Endothelial cell (in vitro differentiated cells): Measurements from ENCODE around the gene MBLAC2. TPM values are rescaled to one million over a fixed set of nuclear protein-coding genes. Genes with fewer than 3 reads are reported as not detected.

Experiments used
- DNase-seq: peaks from one replicate; pipeline ENCODE4 v3.0.0; 2021; ENCODE audit warnings: low spot score
- H3K27ac Mint-ChIP-seq: one replicate; pipeline ENCODE4 v1.8.0; 2021; ENCODE audit warnings: mixed read lengths, inconsistent platforms; ENCODE audit not compliant: unreplicated experiment
- H3K27me3 Mint-ChIP-seq: one replicate; pipeline ENCODE4 v1.8.0; 2021; ENCODE audit warnings: mild to moderate bottlenecking, moderate library complexity, mixed read lengths, inconsistent platforms; ENCODE audit not compliant: unreplicated experiment
- H3K36me3 Mint-ChIP-seq: one replicate; pipeline ENCODE4 v1.8.0; 2021; ENCODE audit warnings: mild to moderate bottlenecking, low read depth, mixed read lengths, inconsistent platforms; ENCODE audit not compliant: unreplicated experiment
- H3K4me1 Mint-ChIP-seq: one replicate; pipeline ENCODE4 v1.8.0; 2021; ENCODE audit warnings: mild to moderate bottlenecking, mixed read lengths, inconsistent platforms; ENCODE audit not compliant: unreplicated experiment
- H3K4me3 Mint-ChIP-seq: one replicate; pipeline ENCODE4 v1.8.0; 2021; ENCODE audit warnings: mild to moderate bottlenecking, mixed read lengths, inconsistent platforms; ENCODE audit not compliant: unreplicated experiment
- H3K9me3 Mint-ChIP-seq: one replicate; pipeline ENCODE4 v1.8.0; 2021; ENCODE audit warnings: mixed read lengths, inconsistent platforms; ENCODE audit not compliant: unreplicated experiment
- total RNA-seq: library from RNA; stranded (reverse); fragmentation: NEBNext Ultra II Directional; extraction: Animal tissue kit (Norgen Biotek cat#: 25700); gene quantifications from one replicate; pipeline ENCODE4 v1.2.1, GENCODE V29; 2021; ENCODE audit not compliant: unreplicated experiment
- TF ChIP-seq, protein P1 (sequence below): fragments of 200-600 bp; sonication (generic); IDR thresholded peaks from one replicate; pipeline ENCODE4 v1.5.0; 2021; ENCODE audit warnings: antibody characterized with exemption; ENCODE audit not compliant: unreplicated experiment

MBLAC2 gene
- total RNA-seq, 1 donor from 2014 or later = 3.8 TPM

DNA sequence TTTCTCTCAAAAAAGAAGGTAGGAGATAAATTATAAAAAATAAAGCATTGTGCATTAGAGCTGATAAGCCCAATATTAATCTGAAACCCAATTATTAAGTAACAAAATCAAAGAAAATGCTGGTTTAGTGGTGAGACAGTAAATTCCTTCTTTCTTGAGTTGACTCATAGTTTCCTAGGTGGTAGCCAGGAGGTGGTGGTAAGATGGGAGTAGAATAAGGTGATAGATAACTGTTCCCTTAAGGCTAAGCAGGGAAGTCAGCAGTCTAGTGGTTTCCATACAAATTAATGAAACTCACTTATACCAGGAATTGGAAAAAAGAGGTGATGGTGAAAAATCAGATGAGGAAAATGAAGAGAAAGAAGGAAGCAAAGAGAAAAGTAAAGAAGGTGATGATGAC lies 31.6 kb upstream of the MBLAC2 start:
- peaks cover 18% of the 10 kb centered on the region for H3K4me1 Mint-ChIP-seq
- H3K4me3 Mint-ChIP-seq = no peak overlapping the region
- TF ChIP-seq, protein P1, sequence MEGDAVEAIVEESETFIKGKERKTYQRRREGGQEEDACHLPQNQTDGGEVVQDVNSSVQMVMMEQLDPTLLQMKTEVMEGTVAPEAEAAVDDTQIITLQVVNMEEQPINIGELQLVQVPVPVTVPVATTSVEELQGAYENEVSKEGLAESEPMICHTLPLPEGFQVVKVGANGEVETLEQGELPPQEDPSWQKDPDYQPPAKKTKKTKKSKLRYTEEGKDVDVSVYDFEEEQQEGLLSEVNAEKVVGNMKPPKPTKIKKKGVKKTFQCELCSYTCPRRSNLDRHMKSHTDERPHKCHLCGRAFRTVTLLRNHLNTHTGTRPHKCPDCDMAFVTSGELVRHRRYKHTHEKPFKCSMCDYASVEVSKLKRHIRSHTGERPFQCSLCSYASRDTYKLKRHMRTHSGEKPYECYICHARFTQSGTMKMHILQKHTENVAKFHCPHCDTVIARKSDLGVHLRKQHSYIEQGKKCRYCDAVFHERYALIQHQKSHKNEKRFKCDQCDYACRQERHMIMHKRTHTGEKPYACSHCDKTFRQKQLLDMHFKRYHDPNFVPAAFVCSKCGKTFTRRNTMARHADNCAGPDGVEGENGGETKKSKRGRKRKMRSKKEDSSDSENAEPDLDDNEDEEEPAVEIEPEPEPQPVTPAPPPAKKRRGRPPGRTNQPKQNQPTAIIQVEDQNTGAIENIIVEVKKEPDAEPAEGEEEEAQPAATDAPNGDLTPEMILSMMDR = no peak
- H3K9me3 Mint-ChIP-seq = no peaks in the 10 kb centered on the region
- no peak for DNase-seq
- no peaks in the 10 kb centered on the region for H3K36me3 Mint-ChIP-seq
- no peak overlapping the region for H3K27ac Mint-ChIP-seq
- H3K27me3 Mint-ChIP-seq = peaks cover 3% of the 10 kb centered on the region

DNA sequence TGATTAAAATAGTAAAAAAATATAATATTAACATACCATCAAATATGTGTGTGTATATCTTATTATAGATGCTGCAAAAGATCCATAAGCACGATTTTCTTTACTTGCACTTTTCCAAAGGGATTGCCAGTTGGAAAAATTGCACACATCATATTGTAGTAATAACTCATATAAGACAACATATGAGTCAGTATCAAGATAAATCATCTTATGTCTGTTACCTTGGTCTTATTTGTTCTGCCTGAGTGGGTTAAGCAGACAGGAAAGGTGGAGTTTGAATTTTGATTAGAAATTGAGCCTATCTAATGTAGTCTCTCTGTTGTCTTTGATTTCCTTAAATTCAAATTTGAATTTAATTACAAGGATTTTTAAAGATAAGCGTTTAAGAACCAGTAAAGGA lies 30.2 kb upstream of the MBLAC2 start:
- Mint-ChIP-seq H3K27ac (no peak overlapping the region), H3K4me1 (peaks cover 17% of the 10 kb centered on the region), H3K9me3 (no peaks in the 10 kb centered on the region), H3K27me3 (peaks cover 3% of the 10 kb centered on the region), H3K4me3 (no peak overlapping the region), H3K36me3 (no peaks in the 10 kb centered on the region)
- no peak for DNase-seq
- TF ChIP-seq, protein P1 = no peak

DNA sequence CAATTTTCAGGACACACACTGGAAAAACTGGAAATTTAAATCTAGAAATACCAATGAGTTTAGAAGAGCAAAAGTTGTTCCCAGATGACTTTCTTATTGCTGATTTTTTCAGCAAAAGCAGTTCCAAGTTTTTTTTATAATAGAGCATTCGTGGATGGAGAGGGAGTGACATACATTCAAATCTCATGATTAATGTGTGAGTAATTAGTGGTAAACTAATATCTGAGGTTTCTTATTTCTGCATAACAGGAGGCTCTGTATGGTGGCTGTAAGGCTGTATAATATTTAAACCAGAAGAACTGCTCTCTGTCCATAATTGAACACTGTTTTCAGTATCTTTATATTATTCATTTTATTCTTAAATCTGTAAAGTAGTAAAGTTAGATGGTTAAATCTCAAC lies 29.0 kb upstream of the MBLAC2 start:
- Mint-ChIP-seq H3K4me1 (peaks cover 9% of the 10 kb centered on the region), H3K27me3 (peaks cover 2% of the 10 kb centered on the region), H3K9me3 (no peaks in the 10 kb centered on the region), H3K36me3 (no peaks in the 10 kb centered on the region), H3K4me3 (no peak overlapping the region), H3K27ac (no peak overlapping the region)
- TF ChIP-seq, protein P1 = no peak
- no peak for DNase-seq

DNA sequence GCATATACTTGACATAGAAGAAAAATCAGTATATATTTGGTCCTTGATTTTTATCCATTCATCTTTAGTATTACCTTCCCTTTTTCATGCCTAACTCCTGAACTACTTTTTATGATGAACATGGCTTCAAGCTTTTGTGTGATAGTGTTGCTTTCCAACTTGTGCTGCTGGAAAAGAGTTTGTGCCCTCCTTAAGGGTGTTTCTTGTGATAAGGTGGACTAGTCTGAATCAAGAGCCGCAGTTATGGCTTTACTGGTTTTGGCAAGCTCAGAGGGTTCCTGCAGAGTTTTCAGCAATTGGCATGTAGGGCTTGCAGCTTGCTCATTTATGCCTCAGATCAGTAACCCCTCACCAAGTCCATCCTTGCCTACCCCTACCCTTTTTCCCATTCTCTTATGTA lies 20.6 kb upstream of the MBLAC2 start:
- H3K4me3 Mint-ChIP-seq = no peak overlapping the region
- H3K9me3 Mint-ChIP-seq = no peaks in the 10 kb centered on the region
- H3K4me1 Mint-ChIP-seq = no peaks in the 10 kb centered on the region
- H3K36me3 Mint-ChIP-seq = no peaks in the 10 kb centered on the region
- no peaks in the 10 kb centered on the region for H3K27me3 Mint-ChIP-seq
- TF ChIP-seq, protein P1 = no peak
- no peak overlapping the region for H3K27ac Mint-ChIP-seq
- no peak for DNase-seq

DNA sequence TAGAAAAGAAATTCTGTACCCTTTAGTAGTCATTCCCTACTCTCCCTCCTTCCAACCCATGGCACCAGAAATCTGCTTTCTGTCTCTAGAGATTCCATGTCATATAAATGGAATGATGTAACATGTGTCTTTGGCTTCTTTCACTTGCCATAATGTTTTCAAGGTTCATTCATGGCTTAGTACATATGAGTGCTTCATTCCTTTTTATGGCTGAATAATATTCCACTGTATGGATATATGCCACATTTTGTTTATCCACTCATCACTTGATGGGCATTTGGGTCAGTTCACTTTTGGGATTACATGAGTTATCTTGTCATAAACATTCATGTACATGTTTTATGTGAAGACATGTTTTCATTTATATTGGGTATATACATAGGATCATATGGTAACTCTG lies 19.5 kb upstream of the MBLAC2 start:
- no peaks in the 10 kb centered on the region for H3K36me3 Mint-ChIP-seq

More for the DNA sequence above, 19.5 kb upstream of the MBLAC2 start:
- H3K9me3 Mint-ChIP-seq = no peaks in the 10 kb centered on the region
- no peak for DNase-seq
- TF ChIP-seq, protein P1 = no peak
- H3K27ac Mint-ChIP-seq = no peak overlapping the region
- no peaks in the 10 kb centered on the region for H3K4me1 Mint-ChIP-seq
- H3K27me3 Mint-ChIP-seq = no peaks in the 10 kb centered on the region
- H3K4me3 Mint-ChIP-seq = no peak overlapping the region
